Activated T-helper 2 cell treated with anti-CD3 and anti-CD28 coated beads, Interferon-gamma antibody, Interleukin-2, Interleukin-4, amounts not matched to agents 10 μg/mL and 5 μg/mL and 100 μg/mL, durations not matched to agents 14 hours and 24 hours and 36 hours (primary cell): Measurements from ENCODE around the gene CDK14. TPM values are rescaled to one million over a fixed set of nuclear protein-coding genes. Genes with fewer than 3 reads are reported as not detected.

Source experiments
- DNase-seq: peaks from one replicate; pipeline ENCODE4 v3.0.0; 2021; ENCODE audit warnings: low spot score
- H3K27ac Mint-ChIP-seq: one replicate; pipeline ENCODE4 v1.8.0; 2021; ENCODE audit warnings: mixed read lengths
- H3K27me3 Mint-ChIP-seq: one replicate; pipeline ENCODE4 v1.8.0; 2021; ENCODE audit warnings: low read depth, mixed read lengths
- H3K36me3 Mint-ChIP-seq: one replicate; pipeline ENCODE4 v1.8.0; 2021; ENCODE audit warnings: low read depth, mixed read lengths
- H3K4me1 Mint-ChIP-seq: one replicate; pipeline ENCODE4 v1.8.0; 2021; ENCODE audit warnings: low read depth, mixed read lengths
- H3K4me3 Mint-ChIP-seq: one replicate; pipeline ENCODE4 v1.8.0; 2021; ENCODE audit warnings: low read depth, mild to moderate bottlenecking, moderate library complexity, mixed read lengths
- H3K9me3 Mint-ChIP-seq: one replicate; pipeline ENCODE4 v1.8.0; 2021; ENCODE audit warnings: mixed read lengths
- intact Hi-C: fragments of 100-400 bp; cut with micrococcal nuclease; formaldehyde crosslinking; loops from one replicate; pipeline ENCODE4 v1.15.1; 2023
- total RNA-seq: library from RNA; stranded (reverse); gene quantifications from 2 replicates; pipeline ENCODE4 v1.2.3, GENCODE V29; 2022

The CDK14 gene
- total RNA-seq, 1 donor from 2014 or later = 2.2 TPM

GRCh38 chr7:90877201-90877600, 281.1 kb downstream of the CDK14 start:
- no peak overlapping the region for H3K27ac Mint-ChIP-seq
- intact Hi-C loops = no loop called here
- H3K36me3 Mint-ChIP-seq = no peaks in the 10 kb centered on the region
- no peaks in the 10 kb centered on the region for H3K27me3 Mint-ChIP-seq
- no peaks in the 10 kb centered on the region for H3K4me1 Mint-ChIP-seq
- H3K9me3 Mint-ChIP-seq = no peaks in the 10 kb centered on the region
- DNase-seq = no peak
- no peak overlapping the region for H3K4me3 Mint-ChIP-seq

GRCh38 chr7:90879924-90880323, 283.8 kb downstream of the CDK14 start:
- intact Hi-C loops = no loop called here
- no peak for DNase-seq
- Mint-ChIP-seq H3K4me1 (no peaks in the 10 kb centered on the region), H3K27ac (no peak overlapping the region), H3K36me3 (no peaks in the 10 kb centered on the region), H3K27me3 (no peaks in the 10 kb centered on the region), H3K4me3 (no peak overlapping the region), H3K9me3 (no peaks in the 10 kb centered on the region)

DNA sequence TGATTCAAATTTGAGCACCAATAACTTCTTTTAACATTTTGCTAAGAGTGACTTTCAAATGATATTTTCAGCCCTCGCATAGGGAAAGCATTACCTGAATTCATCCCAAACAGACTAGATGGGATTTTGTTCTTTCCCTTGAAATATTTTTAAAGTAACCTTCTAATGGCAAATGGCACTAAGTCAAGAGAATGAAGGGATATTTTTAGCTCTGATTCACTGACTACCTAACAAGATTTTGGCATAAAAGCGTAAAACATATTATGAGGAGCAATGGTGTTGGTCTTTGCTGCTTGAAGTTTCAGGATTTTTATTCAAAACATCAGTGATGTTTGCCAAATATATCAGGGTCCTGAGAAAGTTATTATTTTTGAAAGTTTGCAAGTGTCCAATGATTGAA, 290.3 kb downstream of the CDK14 start:
- no peak for DNase-seq
- Mint-ChIP-seq H3K36me3 (no peaks in the 10 kb centered on the region), H3K9me3 (no peaks in the 10 kb centered on the region), H3K4me1 (no peaks in the 10 kb centered on the region), H3K4me3 (no peak overlapping the region), H3K27ac (no peak overlapping the region), H3K27me3 (no peaks in the 10 kb centered on the region)
- intact Hi-C loops = no loop called here

- intact Hi-C loops = no loop called here
- H3K27ac Mint-ChIP-seq = no peak overlapping the region
- no peaks in the 10 kb centered on the region for H3K9me3 Mint-ChIP-seq
- H3K4me3 Mint-ChIP-seq = no peak overlapping the region
- H3K4me1 Mint-ChIP-seq = no peaks in the 10 kb centered on the region
- DNase-seq = no peak
- H3K27me3 Mint-ChIP-seq = no peaks in the 10 kb centered on the region
- H3K36me3 Mint-ChIP-seq = no peaks in the 10 kb centered on the region
These were observed 293.1 kb downstream of the CDK14 start for GRCh38 chr7:90889210-90889609.

GRCh38 chr7:90889644-90890043, 293.5 kb downstream of the CDK14 start:
- Mint-ChIP-seq H3K27me3 (no peaks in the 10 kb centered on the region), H3K9me3 (no peaks in the 10 kb centered on the region), H3K4me3 (no peak overlapping the region), H3K27ac (no peak overlapping the region), H3K36me3 (no peaks in the 10 kb centered on the region), H3K4me1 (no peaks in the 10 kb centered on the region)
- no peak for DNase-seq
- intact Hi-C loops = no loop called here

GRCh38 chr7:90891529-90891928, 295.4 kb downstream of the CDK14 start:
- no peaks in the 10 kb centered on the region for H3K36me3 Mint-ChIP-seq

DNA sequence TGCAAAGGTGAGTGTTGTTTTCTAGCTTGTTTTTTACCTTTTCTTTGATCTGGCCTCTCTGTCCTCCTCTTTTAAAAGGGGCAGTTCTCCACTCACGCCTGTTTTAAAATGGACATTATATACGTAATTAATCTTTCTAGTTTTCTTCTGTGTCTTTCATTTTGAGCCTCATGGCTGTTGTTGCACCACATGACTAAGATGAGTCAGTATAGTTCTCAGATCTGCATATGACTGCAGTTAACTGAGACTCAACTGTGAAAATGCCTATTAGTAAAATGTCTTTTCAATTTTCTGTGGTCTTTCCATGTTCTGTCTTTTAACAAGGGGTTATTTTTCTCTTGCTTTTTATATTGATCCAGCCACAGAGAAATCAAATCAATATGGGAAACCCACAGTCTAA, 296.1 kb downstream of the CDK14 start:
- no peaks in the 10 kb centered on the region for H3K27me3 Mint-ChIP-seq
- no peaks in the 10 kb centered on the region for H3K4me1 Mint-ChIP-seq
- no peak overlapping the region for H3K27ac Mint-ChIP-seq
- H3K4me3 Mint-ChIP-seq = no peak overlapping the region
- intact Hi-C loops = no loop called here
- no peaks in the 10 kb centered on the region for H3K9me3 Mint-ChIP-seq
- no peaks in the 10 kb centered on the region for H3K36me3 Mint-ChIP-seq
- DNase-seq = no peak

More at GRCh38 chr7:90891529-90891928, 295.4 kb downstream of the CDK14 start:
- no peak overlapping the region for H3K4me3 Mint-ChIP-seq
- H3K27ac Mint-ChIP-seq = no peak overlapping the region
- no peaks in the 10 kb centered on the region for H3K27me3 Mint-ChIP-seq
- DNase-seq = no peak
- no peaks in the 10 kb centered on the region for H3K4me1 Mint-ChIP-seq
- no peaks in the 10 kb centered on the region for H3K9me3 Mint-ChIP-seq
- intact Hi-C loops = no loop called here

DNA sequence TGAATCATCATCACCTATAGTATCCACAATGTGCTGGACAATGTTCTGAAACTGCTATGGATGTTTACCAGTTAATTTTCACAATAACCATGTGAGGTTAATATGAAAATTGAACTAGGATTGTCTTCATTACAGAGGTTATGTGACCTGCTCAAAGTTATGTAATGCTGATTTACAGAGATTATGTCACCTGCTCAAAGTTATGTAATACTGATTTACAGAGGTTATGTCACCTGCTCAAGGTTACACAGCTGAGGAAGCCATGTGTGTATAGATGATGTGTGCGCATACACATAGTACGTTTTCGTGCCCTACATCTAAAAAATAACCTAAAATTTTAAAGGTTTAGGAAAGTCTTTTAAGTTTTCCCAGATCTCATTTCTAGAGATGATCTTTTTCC, 298.0 kb downstream of the CDK14 start:
- no peaks in the 10 kb centered on the region for H3K36me3 Mint-ChIP-seq
- H3K27ac Mint-ChIP-seq = no peak overlapping the region
- no peaks in the 10 kb centered on the region for H3K4me1 Mint-ChIP-seq
- H3K9me3 Mint-ChIP-seq = no peaks in the 10 kb centered on the region
- intact Hi-C loops = no loop called here
- no peak overlapping the region for H3K4me3 Mint-ChIP-seq
- no peaks in the 10 kb centered on the region for H3K27me3 Mint-ChIP-seq
- no peak for DNase-seq

GRCh38 chr7:90896458-90896857, 300.3 kb downstream of the CDK14 start:
- Mint-ChIP-seq H3K27ac (no peak overlapping the region), H3K4me1 (no peaks in the 10 kb centered on the region), H3K27me3 (no peaks in the 10 kb centered on the region), H3K36me3 (no peaks in the 10 kb centered on the region), H3K4me3 (no peak overlapping the region), H3K9me3 (no peaks in the 10 kb centered on the region)
- no peak for DNase-seq
- intact Hi-C loops = no loop called here

- no peak for DNase-seq
- Mint-ChIP-seq H3K4me1 (no peaks in the 10 kb centered on the region), H3K27me3 (no peaks in the 10 kb centered on the region), H3K36me3 (no peaks in the 10 kb centered on the region), H3K4me3 (no peak overlapping the region), H3K9me3 (no peaks in the 10 kb centered on the region), H3K27ac (no peak overlapping the region)
- intact Hi-C loops = no loop called here
These were observed 301.9 kb downstream of the CDK14 start for GRCh38 chr7:90897961-90898469.

GRCh38 chr7:90900628-90901356, 304.7 kb downstream of the CDK14 start:
- Mint-ChIP-seq H3K36me3 (no peaks in the 10 kb centered on the region), H3K27me3 (no peaks in the 10 kb centered on the region), H3K4me3 (no peak overlapping the region), H3K27ac (no peak overlapping the region), H3K4me1 (no peaks in the 10 kb centered on the region), H3K9me3 (no peaks in the 10 kb centered on the region)
- no peak for DNase-seq
- intact Hi-C loops = no loop called here

DNA sequence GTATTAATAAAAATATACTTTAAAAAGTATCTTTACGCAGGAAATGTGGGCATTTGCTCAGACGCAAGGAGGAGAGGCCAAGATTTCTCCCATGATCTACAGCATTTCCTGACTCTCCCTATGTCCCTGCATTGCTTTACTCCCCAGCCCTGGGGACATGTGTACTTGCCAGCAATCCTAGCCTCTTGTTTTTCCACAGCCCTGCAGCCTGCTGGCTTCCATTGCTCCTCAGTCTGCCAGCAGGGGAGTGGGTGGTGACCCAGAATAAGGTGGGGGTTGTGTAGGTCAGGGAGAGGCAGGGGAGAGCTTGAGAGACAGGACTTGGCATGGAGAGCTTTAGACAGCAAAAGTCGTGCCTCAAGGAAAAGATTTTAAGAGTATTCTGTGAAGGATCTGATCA, 307.7 kb downstream of the CDK14 start:
- Mint-ChIP-seq H3K9me3 (no peaks in the 10 kb centered on the region), H3K27ac (no peak overlapping the region), H3K36me3 (no peaks in the 10 kb centered on the region), H3K27me3 (no peaks in the 10 kb centered on the region), H3K4me1 (no peaks in the 10 kb centered on the region), H3K4me3 (no peak overlapping the region)
- no peak for DNase-seq
- intact Hi-C loops = no loop called here

- intact Hi-C loops = no loop called here
- no peak for DNase-seq
- no peaks in the 10 kb centered on the region for H3K9me3 Mint-ChIP-seq
- no peak overlapping the region for H3K27ac Mint-ChIP-seq
- no peaks in the 10 kb centered on the region for H3K4me1 Mint-ChIP-seq
- no peaks in the 10 kb centered on the region for H3K27me3 Mint-ChIP-seq
- no peaks in the 10 kb centered on the region for H3K36me3 Mint-ChIP-seq
- H3K4me3 Mint-ChIP-seq = no peak overlapping the region
These were observed 314.0 kb downstream of the CDK14 start for GRCh38 chr7:90910136-90910535.

DNA sequence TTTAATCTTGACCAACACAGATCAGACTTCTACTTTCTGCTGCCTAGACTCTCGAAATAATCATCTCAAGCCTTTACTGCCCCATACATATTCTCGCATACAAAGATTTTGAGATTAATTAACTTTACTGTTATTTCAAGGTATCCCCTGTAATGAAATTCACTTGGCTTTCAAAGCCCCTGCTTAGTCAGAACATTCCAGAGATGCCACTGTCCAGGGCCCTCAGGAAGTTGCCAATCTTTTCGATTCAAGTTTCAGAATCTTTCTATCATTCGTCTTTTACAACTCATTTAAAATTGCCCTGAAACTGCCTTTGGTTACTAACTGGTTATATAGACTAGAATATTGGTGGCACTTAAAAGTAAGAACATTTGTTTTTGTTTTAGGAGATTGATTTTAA, 320.2 kb downstream of the CDK14 start:
- no peak overlapping the region for H3K27ac Mint-ChIP-seq
- no peaks in the 10 kb centered on the region for H3K36me3 Mint-ChIP-seq
- H3K9me3 Mint-ChIP-seq = no peaks in the 10 kb centered on the region
- no peaks in the 10 kb centered on the region for H3K4me1 Mint-ChIP-seq
- intact Hi-C loops = no loop called here
- H3K27me3 Mint-ChIP-seq = no peaks in the 10 kb centered on the region
- H3K4me3 Mint-ChIP-seq = no peak overlapping the region
- DNase-seq = no peak
